Activated CD8-positive, alpha-beta memory T cell treated with anti-CD3 and anti-CD28 coated beads for 24 hours (primary cell): ENCODE measurements around the gene WDR90.

Experiments
- DNase-seq: peaks from one replicate; pipeline ENCODE4 v3.0.0-alpha.2; 2020

The WDR90 gene

GRCh38 chr16:693364-693763 is 44.2 kb downstream of the WDR90 start:
- DNase-seq, result no peak

- DNase-seq, result no peak
Observed at GRCh38 chr16:693766-694165, 44.6 kb downstream of the WDR90 start.

- DNase-seq, result no peak
Observed at GRCh38 chr16:694187-694862, 45.2 kb downstream of the WDR90 start.

GRCh38 chr16:694863-695354 is 45.7 kb downstream of the WDR90 start:
- DNase-seq, result no peak

GRCh38 chr16:695355-696089 is 46.4 kb downstream of the WDR90 start:
- peak; percentile 88 for DNase-seq

- no peak for DNase-seq
Observed at GRCh38 chr16:698911-699671, 49.9 kb downstream of the WDR90 start.

GRCh38 chr16:700684-701584 is 51.8 kb downstream of the WDR90 start:
- peak; percentile 85 for DNase-seq

- no peak for DNase-seq
Observed at GRCh38 chr16:702341-702740, 53.2 kb downstream of the WDR90 start.

GRCh38 chr16:703406-703805 is 54.2 kb downstream of the WDR90 start:
- no peak for DNase-seq

GRCh38 chr16:704047-704446 is 54.9 kb downstream of the WDR90 start:
- DNase-seq, result no peak

- DNase-seq, result no peak
Observed at GRCh38 chr16:704552-705380, 55.6 kb downstream of the WDR90 start.

- no peak for DNase-seq
Observed at GRCh38 chr16:705431-706188, 56.4 kb downstream of the WDR90 start, which contains the start of gene FBXL16. FBXL16 (minus strand) TSS chr16:705801; CDS start chr16:697405, 8,396 bp downstream.

GRCh38 chr16:706189-707061 is 57.3 kb downstream of the WDR90 start:
- DNase-seq, result no peak

GRCh38 chr16:707062-707538 is 57.9 kb downstream of the WDR90 start:
- no peak for DNase-seq

GRCh38 chr16:708019-708418 is 58.9 kb downstream of the WDR90 start:
- DNase-seq, result no peak

GRCh38 chr16:708959-709358 is 59.8 kb downstream of the WDR90 start:
- DNase-seq, result no peak

GRCh38 chr16:709566-710499 is 60.7 kb downstream of the WDR90 start:
- DNase-seq, result no peak

GRCh38 chr16:710500-711075 is 61.4 kb downstream of the WDR90 start:
- no peak for DNase-seq
